ENCODE measurements around the gene KRT79.

GRCh38 chr12:52823761-52824450 lies 10.2 kb downstream of the KRT79 start:
- TF ChIP-seq CTCF (IDR thresholded peaks at IDR 0.05) (no peak), POLR2A (IDR thresholded peaks at IDR 0.05; ENCODE audit: low read depth) (no peak)
